Heart left ventricle (tissue), 13 donors: ENCODE data around the gene KMT2B.

Experiments
- CTCF ChIP-seq, 12 donors: fragments of 200-600 bp; sonication (generic) in 4 of 12; IDR thresholded peaks; one replicate each; pipeline versions ENCODE4 v1.5.0 to v1.8.0; 2018 to 2022; ENCODE audit warnings: antibody characterized with exemption in 12 of 12, mild to moderate bottlenecking in 5 of 12
- POLR2A ChIP-seq, 2 donors: fragments of 450-650 bp; IDR thresholded peaks; one replicate each; pipeline ENCODE4 v1.6.1; 2017; ENCODE audit warnings: antibody characterized with exemption in 2 of 2, mild to moderate bottlenecking in 2 of 2, moderate library complexity in 2 of 2
- donor health status: ischemic (EF 13 %, LVEDD 7.1; RV severe dilation, severe dysfunction).
- donor health status: DM: no; HTN: yes; CAD: no.
- donor health status: DM: no; HTN: no; CAD: no.
- donor health status: ischemic (EF 25% LVEDD 6.9; RV normal size, moderate dysfunction).
- donor health status: ischemic (EF 25% LVEDD 5.7; RV mildly dilated, moderate dysfunction).
- donor health status: ischemic (EF 35%, LVEDD 5.7; RV mildly dilated, moderate dysfunction).
- donor health status: nonischemic (EF 11% LVEDD 7.7; RV severe dilation, severe dysfunction).
- donor health status: DM: yes; HTN: yes; CAD: no.
- donor health status: PGD.
- donor health status: ischemic (EF 29% LVEDD 5.4; RV normal size, mild dysfunction).
- donor health status: nonischemic (EF 23%, LVEDD 6.1; RV moderate dilation, normal function).

GRCh38 chr19:35689836-35690235 lies 28.0 kb upstream of the KMT2B start:
- no peak for TF ChIP-seq POLR2A (IDR thresholded peaks at IDR 0.05)
- no peak for TF ChIP-seq CTCF (IDR thresholded peaks at IDR 0.05)
